AG08395 (cell line): ENCODE measurements around the gene SIGLEC9.
"Not testable (repeated sequence)": the region's sequence is repeated elsewhere in the genome, so short reads cannot be mapped to it uniquely, and the experiment has no call there.

Experiments used
- DNase-seq: peaks from one replicate; pipeline ENCODE4 v3.0.0; 2012; ENCODE audit warnings: mixed read lengths, low spot score

Gene SIGLEC9

GRCh38 chr19:51123802-51124201 is 904 bp upstream of the SIGLEC9 start:
- no peak for DNase-seq

GRCh38 chr19:51124216-51124615 is 490 bp upstream of the SIGLEC9 start:
- DNase-seq = no peak

- no peak for DNase-seq
These were observed 842 bp downstream of the SIGLEC9 start for GRCh38 chr19:51125421-51126075.

GRCh38 chr19:51127032-51127431 is 2.3 kb downstream of the SIGLEC9 start:
- DNase-seq = no peak

GRCh38 chr19:51127755-51128154 is 3.0 kb downstream of the SIGLEC9 start:
- no peak for DNase-seq

- DNase-seq = no peak
These were observed 3.5 kb downstream of the SIGLEC9 start for GRCh38 chr19:51128227-51128626.

- DNase-seq = no peak
These were observed 5.0 kb downstream of the SIGLEC9 start for GRCh38 chr19:51129716-51130115.

GRCh38 chr19:51131780-51132680 is 7.3 kb downstream of the SIGLEC9 start:
- peak; percentile 60 for DNase-seq

GRCh38 chr19:51135004-51135403 is 10.3 kb downstream of the SIGLEC9 start:
- DNase-seq = no peak

GRCh38 chr19:51135986-51136762 is 11.5 kb downstream of the SIGLEC9 start:
- DNase-seq = no peak

- no peak for DNase-seq
These were observed 12.3 kb downstream of the SIGLEC9 start for GRCh38 chr19:51136851-51137551.

GRCh38 chr19:51137792-51138425 is 13.2 kb downstream of the SIGLEC9 start:
- no peak for DNase-seq

GRCh38 chr19:51138549-51138979 is 13.9 kb downstream of the SIGLEC9 start:
- DNase-seq = no peak

- no peak for DNase-seq
These were observed 14.8 kb downstream of the SIGLEC9 start for GRCh38 chr19:51139299-51140014.

- DNase-seq = no peak
These were observed 15.7 kb downstream of the SIGLEC9 start for GRCh38 chr19:51140441-51140840.

GRCh38 chr19:51141181-51141580 is 16.5 kb downstream of the SIGLEC9 start:
- DNase-seq = no peak

- DNase-seq = no peak
These were observed 17.4 kb downstream of the SIGLEC9 start, which contains the start of gene SIGLEC7 for GRCh38 chr19:51142119-51142518. Gene SIGLEC7, plus strand, starts transcription at chr19:51142301. Its CDS starts 69 bp downstream, at chr19:51142370.

- not testable (repeated sequence) for DNase-seq
These were observed 18.2 kb downstream of the SIGLEC9 start for GRCh38 chr19:51142809-51143475.

- DNase-seq = no peak
These were observed 18.8 kb downstream of the SIGLEC9 start for GRCh38 chr19:51143486-51143885.

GRCh38 chr19:51144482-51145045 is 19.9 kb downstream of the SIGLEC9 start:
- DNase-seq = no peak
